Heart right ventricle (tissue), 16 donors: ENCODE measurements around the gene NDUFA11. TPM values are rescaled to one million over a fixed set of nuclear protein-coding genes. Genes with fewer than 3 reads are reported as not detected.

Source experiments
- ATAC-seq, 8 donors: fragments of 200-7000 bp; cut with Tn5 transposase; one replicate each; pipeline ENCODE4 v1.9.1; 2020; ENCODE audit warnings: mild to moderate bottlenecking in 8 of 8, moderate library complexity in 8 of 8, moderate number of reproducible peaks in 1 of 8
- DNase-seq, 2 donors: peaks; one replicate each; pipeline ENCODE4 v3.0.0-alpha.2; 2020
- H3K27ac ChIP-seq, 10 donors: fragments of 200-600 bp; sonication (generic) in 2 of 10; one replicate each; pipeline versions ENCODE4 v1.5.0 to v1.8.0; 2020 to 2022; ENCODE audit warnings: mild to moderate bottlenecking in 3 of 10
- H3K27me3 ChIP-seq, 7 donors: fragments of 200-600 bp; one replicate each; pipeline ENCODE4 v1.8.0; 2021 to 2022; ENCODE audit warnings: mild to moderate bottlenecking in 2 of 7
- H3K36me3 ChIP-seq, 9 donors: fragments of 200-600 bp; sonication (generic) in 1 of 9; one replicate each; pipeline versions ENCODE4 v1.5.0 to v1.8.0; 2020 to 2022; ENCODE audit warnings: mild to moderate bottlenecking in 2 of 9
- H3K4me1 ChIP-seq, 9 donors: fragments of 200-600 bp; sonication (generic) in 1 of 9; one replicate each; pipeline versions ENCODE4 v1.5.0 to v1.8.0; 2020 to 2022; ENCODE audit warnings: mild to moderate bottlenecking in 4 of 9
- H3K4me3 ChIP-seq, 10 donors: fragments of 200-600 bp; sonication (generic) in 2 of 10; one replicate each; pipeline versions ENCODE4 v1.5.0 to v1.8.0; 2020 to 2022; ENCODE audit warnings: mild to moderate bottlenecking in 7 of 10, moderate library complexity in 2 of 10
- H3K9me3 ChIP-seq, 11 donors: fragments of 200-600 bp in 10 of 11; sonication (generic) in 2 of 11; one replicate each; pipeline versions ENCODE4 v1.5.0 to v1.8.0; 2013 to 2022; ENCODE audit warnings: mild to moderate bottlenecking in 2 of 11, control low read depth in 1 of 11, moderate library complexity in 1 of 11
- CTCF ChIP-seq, 9 donors: fragments of 200-600 bp; sonication (generic) in 2 of 9; IDR thresholded peaks; one replicate each; pipeline versions ENCODE4 v1.5.0 to v1.8.0; 2021 to 2022; ENCODE audit warnings: antibody characterized with exemption in 9 of 9, mild to moderate bottlenecking in 5 of 9, moderate library complexity in 1 of 9
- WGBS, 2 donors: extraction: QIAGEN DNeasy Blood & Tissue Kit; methylation state at CpG; one replicate each; pipeline ENCODE4 v1.1.7; 2013; ENCODE audit warnings: inconsistent platforms in 1 of 2; 5-methylcytosine and 5-hydroxymethylcytosine counted together
- intact Hi-C, 10 donors: fragments of 100-400 bp; cut with DNase I; formaldehyde crosslinking; loops; one replicate each; pipeline versions ENCODE4 v1.11.1 to v1.14.2; 2022
- polyA plus RNA-seq, 2 donors: library from polyadenylated mRNA; stranded (reverse); fragments of 200-250 nt; gene quantifications; one replicate each; pipeline ENCODE4 v1.2.3, GENCODE V29; 2013
- total RNA-seq, 10 donors: library from RNA; stranded (reverse); fragmentation: NEBNext Ultra II Directional in 3 of 10; extraction: Animal tissue kit (Norgen Biotek cat#: 25700) in 3 of 10; gene quantifications; one replicate each; pipeline versions ENCODE4 v1.2.1 to v1.2.4, GENCODE V29; 2021 to 2023
- donor health status: Arrhythmogenic right ventricular cardiomyopathy.
- donor health status: ischemic (EF 13 %, LVEDD 7.1; RV severe dilation, severe dysfunction).
- donor health status: healthy with polysubstance abuse.
- donor health status: DM: no; HTN: yes; CAD: no.
- donor health status: DM: no; HTN: no; CAD: no.
- donor health status: ischemic (EF 25% LVEDD 6.9; RV normal size, moderate dysfunction).
- donor health status: ischemic (EF 25% LVEDD 5.7; RV mildly dilated, moderate dysfunction).
- donor health status: healthy.
- donor health status: DM: yes; HTN: yes; CAD: no.
- donor health status: Ischemic cardiomyopathy.
- donor health status: ischemic (EF 35%, LVEDD 5.7; RV mildly dilated, moderate dysfunction).
- donor health status: nonischemic (EF 11% LVEDD 7.7; RV severe dilation, severe dysfunction).
- donor health status: DM: yes; HTN: yes; CAD: no.
- donor health status: PGD.
- donor health status: ischemic (EF 29% LVEDD 5.4; RV normal size, mild dysfunction).
- donor health status: nonischemic (EF 23%, LVEDD 6.1; RV moderate dilation, normal function).

The NDUFA11 gene
- total and polyA plus RNA-seq, 12 donors: 451 to 1,143 (median 521) TPM

- Histone ChIP-seq H3K4me1 (peaks cover 9 to 57% (median 33%) of the 10 kb centered on the region in 9 donors), H3K27me3 (peaks cover 0 to 18% (median 10%) of the 10 kb centered on the region in 7 donors), H3K36me3 (peaks cover 0 to 31% (median 16%) of the 10 kb centered on the region in 9 donors), H3K27ac (peak overlapping the region in 9 of 10 donors; percentile 10 to 97 (median 76)), H3K4me3 (no peak overlapping the region), H3K9me3 (no peaks in the 10 kb centered on the region)
- DNase-seq: peak; percentile 62 to 66
- no peak for TF ChIP-seq CTCF (IDR thresholded peaks at IDR 0.05)
- ATAC-seq: peak; percentile 46 to 84 (median 75)
- WGBS, 2 donors: 42 to 55% methylated on average over 28 of the region's 28 CpGs
- intact Hi-C loops: loop anchor here (2.0 to 10.0 kb wide), 5 partner anchors 67 to 92 kb away; partner anchors contain the start of gene NRTN (in 8 of the 10)
Observed at GRCh38 chr19:5893907-5894703, 9.5 kb downstream of the NDUFA11 start.

- Histone ChIP-seq H3K9me3 (no peaks in the 10 kb centered on the region), H3K36me3 (peaks cover 0 to 31% (median 16%) of the 10 kb centered on the region in 9 donors), H3K27ac (peak overlapping the region in 6 of 10 donors; percentile 56 to 97 (median 84)), H3K4me3 (no peak overlapping the region), H3K27me3 (peaks cover 0 to 18% (median 10%) of the 10 kb centered on the region in 7 donors), H3K4me1 (peaks cover 9 to 57% (median 33%) of the 10 kb centered on the region in 9 donors)
- no peak for ATAC-seq
- WGBS, 2 donors: 68 to 69% methylated on average over 13 of the region's 13 CpGs
- no peak for DNase-seq
- intact Hi-C loops: loop anchor here (2.0 to 10.0 kb wide), 5 partner anchors 66 to 91 kb away; partner anchors contain the start of gene NRTN (in 8 of the 10)
- TF ChIP-seq CTCF (IDR thresholded peaks at IDR 0.05): no peak
Observed at GRCh38 chr19:5893296-5893903, 10.2 kb downstream of the NDUFA11 start.

- Histone ChIP-seq H3K9me3 (no peaks in the 10 kb centered on the region), H3K4me1 (peaks cover 9 to 57% (median 33%) of the 10 kb centered on the region in 9 donors), H3K27me3 (peaks cover 0 to 18% (median 10%) of the 10 kb centered on the region in 7 donors), H3K27ac (peak overlapping the region in 6 of 10 donors; percentile 28 to 97 (median 84)), H3K36me3 (peaks cover 0 to 31% (median 16%) of the 10 kb centered on the region in 9 donors), H3K4me3 (no peak overlapping the region)
- TF ChIP-seq CTCF (IDR thresholded peaks at IDR 0.05): no peak
- DNase-seq (no peak), ATAC-seq (no peak)
- intact Hi-C loops: loop anchor here (1.0 to 10.0 kb wide), 6 partner anchors 66 to 91 kb away; partner anchors contain the start of gene NRTN (in 8 of the 10)
- 57 to 58% methylated on average over 15 of the region's 15 CpGs for WGBS, 2 donors
Observed at GRCh38 chr19:5892772-5893275, 10.8 kb downstream of the NDUFA11 start.
